ENCODE data around the gene RAB37. TPM values are rescaled to one million over a fixed set of nuclear protein-coding genes. Genes with fewer than 3 reads are reported as not detected.

Gene RAB37
- total and polyA plus RNA-seq, 4 experiments from 2014 or later, result 23.2 to 52.3 (median 36.8) TPM

GRCh38 chr17:74759243-74759801 is 22.3 kb downstream of the RAB37 start:
- POLR2A ChIA-PET (ENCODE audit: partially characterized antibody), result interaction anchor here (1.1 to 20.4 kb wide), 8 partner anchors 10 to 114 kb away, joined by 3 to 489 read pairs (median 13); partner anchors contain the start of genes FDXR, NAT9, NHERF1 and RAB37
- H3K36me3 ChIP-seq (ENCODE audit: insufficient read depth, low read length), result peaks cover 28% of the 10 kb centered on the region
- H3K9me3 ChIP-seq (ENCODE audit: control insufficient read depth in 1 of 2, low read length in 2 of 2), result no peaks in the 10 kb centered on the region
- H3K27ac ChIP-seq (ENCODE audit: low read depth, low read length), result peak overlapping the region; percentile 65
- intact Hi-C loops (cut with micrococcal nuclease), result loop anchor here (1.0 kb wide), 1 partner anchor 8 kb away; no protein-coding TSS in a partner anchor
- peaks cover 42 to 84% (median 65%) of the 10 kb centered on the region in 4 donors for H3K4me1 Mint-ChIP-seq
- peak; percentile 63 to 75 (median 64) for DNase-seq
- H3K4me1 ChIP-seq (ENCODE audit: insufficient read depth, low read length), result peaks cover 94% of the 10 kb centered on the region
- H3K36me3 Mint-ChIP-seq, result peaks cover 10 to 35% of the 10 kb centered on the region in 2 donors
- H3K9me3 Mint-ChIP-seq, result no peaks in the 10 kb centered on the region
- no peaks in the 10 kb centered on the region for H3K27me3 Mint-ChIP-seq
- peak overlapping the region; percentile 74 to 90 (median 84) for H3K4me3 Mint-ChIP-seq
- H3K27ac Mint-ChIP-seq, result peak overlapping the region; percentile 84 to 93 (median 90)
- H3K4me3 ChIP-seq (ENCODE audit: low read length in 2 of 2), result peak overlapping the region; percentile 34 to 54
- H3K27me3 ChIP-seq (ENCODE audit: insufficient read depth, low read length), result no peaks in the 10 kb centered on the region
- CTCF ChIA-PET (ENCODE audit: partially characterized antibody), result interaction anchor here (0.9 to 9.4 kb wide), 18 partner anchors 8 to 104 kb away, joined by 3 to 128 read pairs (median 8); partner anchors contain the start of genes NAT9 and RAB37

- H3K27ac ChIP-seq (ENCODE audit: low read depth, low read length), result peak overlapping the region; percentile 65
- H3K4me3 ChIP-seq (ENCODE audit: low read length in 2 of 2), result peak overlapping the region in 1 of 2 donors; percentile 34
- H3K36me3 ChIP-seq (ENCODE audit: insufficient read depth, low read length), result peaks cover 34% of the 10 kb centered on the region
- H3K27me3 ChIP-seq (ENCODE audit: insufficient read depth, low read length), result no peaks in the 10 kb centered on the region
- DNase-seq, result peak in 1 of 5 donors; percentile 33
- peaks cover 12 to 33% of the 10 kb centered on the region in 2 donors for H3K36me3 Mint-ChIP-seq
- H3K27me3 Mint-ChIP-seq, result no peaks in the 10 kb centered on the region
- peaks cover 39 to 78% (median 60%) of the 10 kb centered on the region in 4 donors for H3K4me1 Mint-ChIP-seq
- no peaks in the 10 kb centered on the region for H3K9me3 Mint-ChIP-seq
- intact Hi-C loops (cut with micrococcal nuclease), result loop anchor here (1.0 kb wide), 1 partner anchor 9 kb away; no protein-coding TSS in a partner anchor
- H3K4me1 ChIP-seq (ENCODE audit: insufficient read depth, low read length), result peaks cover 88% of the 10 kb centered on the region
- CTCF ChIA-PET (ENCODE audit: partially characterized antibody), result interaction anchor here (0.5 to 9.4 kb wide), 17 partner anchors 8 to 405 kb away, joined by 3 to 128 read pairs (median 10); partner anchors contain the start of genes NAT9 and RAB37
- peak overlapping the region; percentile 20 to 90 (median 84) for H3K4me3 Mint-ChIP-seq
- POLR2A ChIA-PET (ENCODE audit: partially characterized antibody), result interaction anchor here (1.4 to 20.4 kb wide), 7 partner anchors 11 to 102 kb away, joined by 3 to 489 read pairs (median 20); partner anchors contain the start of genes NAT9, NHERF1 and RAB37
- H3K9me3 ChIP-seq (ENCODE audit: control insufficient read depth in 1 of 2, low read length in 2 of 2), result no peaks in the 10 kb centered on the region
- peak overlapping the region; percentile 26 to 93 (median 79) for H3K27ac Mint-ChIP-seq
Measured at GRCh38 chr17:74759941-74760340, 22.9 kb downstream of the RAB37 start.

GRCh38 chr17:74760404-74761105 is 23.5 kb downstream of the RAB37 start:
- no peaks in the 10 kb centered on the region for H3K9me3 Mint-ChIP-seq
- H3K36me3 Mint-ChIP-seq, result peaks cover 10 to 30% of the 10 kb centered on the region in 2 donors
- peak overlapping the region; percentile 65 for H3K27ac ChIP-seq (ENCODE audit: low read depth, low read length)

GRCh38 chr17:74761419-74761818 is 24.4 kb downstream of the RAB37 start:
- H3K27ac ChIP-seq (ENCODE audit: low read depth, low read length), result peak overlapping the region; percentile 65
- H3K27me3 ChIP-seq (ENCODE audit: insufficient read depth, low read length), result no peaks in the 10 kb centered on the region
- Mint-ChIP-seq H3K27me3 (no peaks in the 10 kb centered on the region), H3K9me3 (no peaks in the 10 kb centered on the region), H3K27ac (peak overlapping the region; percentile 41 to 93 (median 77)), H3K4me1 (peaks cover 32 to 69% (median 50%) of the 10 kb centered on the region in 4 donors), H3K36me3 (peaks cover 13 to 35% of the 10 kb centered on the region in 2 donors), H3K4me3 (peak overlapping the region in 3 of 8 donors; percentile 14 to 20 (median 17))
- no peaks in the 10 kb centered on the region for H3K9me3 ChIP-seq (ENCODE audit: control insufficient read depth in 1 of 2, low read length in 2 of 2)
- peaks cover 73% of the 10 kb centered on the region for H3K4me1 ChIP-seq (ENCODE audit: insufficient read depth, low read length)
- ChIA-PET CTCF (ENCODE audit: partially characterized antibody) (interaction anchor here (1.6 to 9.4 kb wide), 9 partner anchors 8 to 104 kb away, joined by 5 to 128 read pairs (median 25); partner anchors contain the start of gene RAB37), POLR2A (ENCODE audit: partially characterized antibody) (interaction anchor here (3.8 to 20.4 kb wide), 3 partner anchors 12 to 24 kb away, joined by 33 to 489 read pairs (median 217); partner anchors contain the start of genes NAT9, NHERF1 and RAB37)
- H3K4me3 ChIP-seq (ENCODE audit: low read length in 2 of 2), result no peak overlapping the region
- peaks cover 41% of the 10 kb centered on the region for H3K36me3 ChIP-seq (ENCODE audit: insufficient read depth, low read length)
- peak in 1 of 5 donors; percentile 1 for DNase-seq
- intact Hi-C loops (cut with micrococcal nuclease), result no loop called here

More at GRCh38 chr17:74760404-74761105, 23.5 kb downstream of the RAB37 start:
- Histone ChIP-seq H3K27me3 (ENCODE audit: insufficient read depth, low read length) (no peaks in the 10 kb centered on the region), H3K4me3 (ENCODE audit: low read length in 2 of 2) (no peak overlapping the region), H3K36me3 (ENCODE audit: insufficient read depth, low read length) (peaks cover 35% of the 10 kb centered on the region), H3K4me1 (ENCODE audit: insufficient read depth, low read length) (peaks cover 81% of the 10 kb centered on the region), H3K9me3 (ENCODE audit: control insufficient read depth in 1 of 2, low read length in 2 of 2) (no peaks in the 10 kb centered on the region)
- H3K27ac Mint-ChIP-seq, result peak overlapping the region; percentile 46 to 93 (median 77)
- ChIA-PET CTCF (ENCODE audit: partially characterized antibody) (interaction anchor here (0.5 to 9.4 kb wide), 15 partner anchors 9 to 404 kb away, joined by 3 to 128 read pairs (median 13); partner anchors contain the start of genes NAT9 and RAB37), POLR2A (ENCODE audit: partially characterized antibody) (interaction anchor here (1.4 to 20.4 kb wide), 7 partner anchors 12 to 103 kb away, joined by 3 to 489 read pairs (median 20); partner anchors contain the start of genes NAT9, NHERF1 and RAB37)
- intact Hi-C loops (cut with micrococcal nuclease), result no loop called here
- peak in 1 of 5 donors; percentile 31 for DNase-seq
- no peaks in the 10 kb centered on the region for H3K27me3 Mint-ChIP-seq
- peak overlapping the region in 6 of 8 donors; percentile 8 to 90 (median 40) for H3K4me3 Mint-ChIP-seq
- peaks cover 33 to 72% (median 53%) of the 10 kb centered on the region in 4 donors for H3K4me1 Mint-ChIP-seq

- Mint-ChIP-seq H3K27me3 (no peaks in the 10 kb centered on the region), H3K36me3 (peaks cover 16 to 38% of the 10 kb centered on the region in 2 donors), H3K27ac (peak overlapping the region in 2 of 7 donors; percentile 79 to 93), H3K4me3 (no peak overlapping the region), H3K4me1 (peaks cover 33 to 68% (median 46%) of the 10 kb centered on the region in 4 donors), H3K9me3 (no peaks in the 10 kb centered on the region)
- Histone ChIP-seq H3K36me3 (ENCODE audit: insufficient read depth, low read length) (peaks cover 44% of the 10 kb centered on the region), H3K9me3 (ENCODE audit: control insufficient read depth in 1 of 2, low read length in 2 of 2) (no peaks in the 10 kb centered on the region), H3K27me3 (ENCODE audit: insufficient read depth, low read length) (no peaks in the 10 kb centered on the region), H3K4me3 (ENCODE audit: low read length in 2 of 2) (no peak overlapping the region), H3K27ac (ENCODE audit: low read depth, low read length) (no peak overlapping the region), H3K4me1 (ENCODE audit: insufficient read depth, low read length) (peaks cover 68% of the 10 kb centered on the region)
- intact Hi-C loops (cut with micrococcal nuclease), result no loop called here
- ChIA-PET POLR2A (ENCODE audit: partially characterized antibody) (interaction anchor here (0.9 to 20.4 kb wide), 3 partner anchors 12 to 24 kb away, joined by 4 to 489 read pairs (median 217); partner anchors contain the start of genes NAT9, NHERF1 and RAB37), CTCF (ENCODE audit: partially characterized antibody) (interaction anchor here (1.1 to 9.0 kb wide), 7 partner anchors 8 to 104 kb away, joined by 3 to 74 read pairs (median 11); partner anchors contain the start of gene RAB37)
- DNase-seq, result peak in 1 of 5 donors; percentile 2
Measured at GRCh38 chr17:74761931-74762330, 24.9 kb downstream of the RAB37 start.

- Mint-ChIP-seq H3K27ac (peak overlapping the region in 2 of 7 donors; percentile 9 to 74), H3K27me3 (no peaks in the 10 kb centered on the region), H3K4me1 (peaks cover 26 to 59% (median 37%) of the 10 kb centered on the region in 4 donors), H3K9me3 (no peaks in the 10 kb centered on the region), H3K4me3 (no peak overlapping the region), H3K36me3 (peaks cover 22 to 47% of the 10 kb centered on the region in 2 donors)
- ChIA-PET CTCF (ENCODE audit: partially characterized antibody) (interaction anchor here (0.7 to 1.6 kb wide), 4 partner anchors 21 to 106 kb away, joined by 3 to 7 read pairs (median 4); no protein-coding TSS in a partner anchor), POLR2A (ENCODE audit: partially characterized antibody) (interaction anchor here (1.8 to 20.4 kb wide), 3 partner anchors 10 to 22 kb away, joined by 5 to 489 read pairs (median 217); partner anchors contain the start of genes NAT9 and NHERF1)
- no peak overlapping the region for H3K4me3 ChIP-seq (ENCODE audit: low read length in 2 of 2)
- H3K27me3 ChIP-seq (ENCODE audit: insufficient read depth, low read length), result no peaks in the 10 kb centered on the region
- peak in 1 of 5 donors; percentile 9 for DNase-seq
- peaks cover 54% of the 10 kb centered on the region for H3K36me3 ChIP-seq (ENCODE audit: insufficient read depth, low read length)
- no peaks in the 10 kb centered on the region for H3K9me3 ChIP-seq (ENCODE audit: control insufficient read depth in 1 of 2, low read length in 2 of 2)
- no peak overlapping the region for H3K27ac ChIP-seq (ENCODE audit: low read depth, low read length)
- H3K4me1 ChIP-seq (ENCODE audit: insufficient read depth, low read length), result peaks cover 49% of the 10 kb centered on the region
- intact Hi-C loops (cut with micrococcal nuclease), result no loop called here
Measured at GRCh38 chr17:74763565-74764387, 26.7 kb downstream of the RAB37 start.

Measured in CD4-positive, alpha-beta memory T cell (primary cell).